Endothelial cell of hepatic sinusoid (primary cell): ENCODE data around the gene C6orf47.

ENCODE experiments used
- in situ Hi-C: cut with HindIII; loops from 2 replicates; pipeline ENCODE4 v1.10.0; 2017; ENCODE audit warnings: low sequenced_read_pairs

Gene C6orf47

GRCh38 chr6:31617010-31617409 lies 43.6 kb downstream of the C6orf47 start:
- in situ Hi-C loops: loop anchor here (5.0 kb wide), 2 partner anchors 35 to 75 kb away; partner anchors contain the start of genes DDX39B and LTB

- in situ Hi-C loops: loop anchor here (5.0 kb wide), 2 partner anchors 33 to 73 kb away; partner anchors contain the start of genes DDX39B and LTB
These were observed 44.8 kb downstream of the C6orf47 start for GRCh38 chr6:31615748-31616147.

- in situ Hi-C loops: loop anchor here (5.0 kb wide), 2 partner anchors 33 to 73 kb away; partner anchors contain the start of genes DDX39B and LTB
These were observed 45.6 kb downstream of the C6orf47 start, which contains the start of gene AIF1 for GRCh38 chr6:31614684-31615578. Gene AIF1 (plus strand): TSS chr6:31615234. CDS start chr6:31615330, 96 bp downstream.

DNA sequence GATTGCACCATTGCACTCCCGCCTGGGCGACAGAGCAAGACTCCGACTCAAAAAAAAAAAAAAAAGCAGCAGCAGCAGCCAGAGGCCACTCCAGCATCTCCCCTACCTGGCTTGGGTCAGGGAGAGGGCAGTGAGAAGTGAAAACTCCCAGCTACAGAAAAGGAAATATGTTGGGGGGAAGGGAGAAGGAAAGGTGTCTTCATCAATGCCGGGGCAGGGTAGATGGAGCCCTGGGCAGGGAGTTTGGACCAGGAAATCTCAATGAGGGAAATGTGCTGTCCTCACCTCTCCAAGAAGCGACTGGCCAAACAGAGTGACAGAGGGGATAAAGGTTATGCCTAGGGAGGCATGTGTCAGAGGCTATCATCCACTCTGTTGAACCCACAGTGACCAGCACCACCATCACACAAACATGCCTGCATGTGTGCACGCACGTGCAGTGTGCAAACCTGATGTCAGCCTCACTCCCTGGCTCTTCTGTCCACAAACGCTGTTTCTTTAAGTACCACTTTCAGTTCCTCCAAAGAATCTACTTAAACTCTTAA lies 46.4 kb downstream of the C6orf47 start:
- in situ Hi-C loops: no loop called here

DNA sequence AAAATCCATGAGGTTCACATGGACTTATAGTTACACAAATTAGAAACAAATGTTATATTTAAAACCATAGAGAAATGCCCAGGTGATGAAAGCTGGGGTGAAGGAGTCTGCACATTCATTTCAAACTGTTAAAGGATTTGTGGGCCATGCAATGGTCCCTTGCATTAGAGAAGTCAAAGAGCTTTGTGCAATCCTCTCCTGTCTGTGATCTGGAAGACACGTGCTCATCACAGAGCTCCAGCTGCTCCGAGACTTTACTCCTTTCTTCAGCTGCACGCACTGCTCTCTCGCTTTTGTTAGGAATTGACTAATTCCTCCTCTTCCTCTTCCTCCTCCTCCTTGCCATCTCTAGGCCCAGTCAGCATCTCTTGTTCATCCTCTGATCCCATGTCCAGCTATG lies 49.6 kb downstream of the C6orf47 start:
- in situ Hi-C loops: no loop called here

DNA sequence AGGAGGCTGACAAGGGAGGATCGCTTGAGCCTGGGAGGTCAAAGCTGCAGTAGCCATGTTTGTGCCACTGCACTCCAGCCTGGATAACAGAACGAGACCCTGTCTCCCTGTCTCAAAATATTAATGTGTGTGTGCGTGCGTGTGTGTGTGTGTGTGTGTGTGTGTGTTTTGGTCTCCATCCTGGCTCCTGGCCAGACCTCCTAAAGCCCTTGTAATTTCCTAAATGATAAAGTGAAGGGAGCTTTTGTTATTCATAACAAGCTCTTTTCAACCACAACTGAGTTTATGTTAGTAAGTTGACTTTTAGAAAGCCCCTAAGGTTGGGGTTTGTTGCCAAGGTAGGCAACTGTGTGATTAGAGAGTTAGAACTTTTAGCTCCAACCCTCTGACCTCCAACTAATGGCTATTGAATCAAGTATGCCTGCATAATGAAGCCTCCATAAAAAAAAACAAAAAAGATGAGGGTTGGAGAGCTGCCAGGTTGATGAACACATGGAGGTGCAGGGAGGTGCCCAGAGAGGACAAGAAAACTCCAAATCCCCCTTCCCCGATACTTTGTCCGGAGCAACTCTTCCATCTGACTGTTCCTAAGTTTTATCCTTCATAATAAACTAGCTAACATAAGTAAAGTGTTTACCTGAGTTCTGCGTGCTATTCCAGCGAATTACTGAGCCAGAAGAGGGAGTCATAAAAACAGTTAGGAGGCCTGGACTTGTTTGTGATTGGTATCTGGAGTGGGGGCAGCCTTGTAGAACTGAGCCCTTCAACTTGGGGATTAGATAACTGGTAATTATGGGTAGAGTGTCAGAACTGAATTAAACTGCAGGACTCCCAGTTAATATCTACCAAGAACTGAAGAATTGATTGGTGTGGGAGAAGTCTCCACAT lies 50.8 kb downstream of the C6orf47 start:
- in situ Hi-C loops: no loop called here
